Bronchial epithelial cell (primary cell): ENCODE measurements around the gene TUG1. TPM values are rescaled to one million over a fixed set of nuclear protein-coding genes. Genes with fewer than 3 reads are reported as not detected.
A peak's percentile ranks its signal among the peaks of the same experiment; 100 is the strongest.

ENCODE experiments used
- DNase-seq: peaks from one replicate; pipeline ENCODE4 v3.0.0-alpha.2; 2010; ENCODE audit warnings: low read depth
- FAIRE-seq: peaks from 2 replicates; lab custom pipeline; 2011; peaks lifted over from hg19 to GRCh38; lab: Jason Lieb, UNC
- H3K27me3 ChIP-seq: 2 replicates; pipeline ENCODE4 v1.5.1; 2011; ENCODE audit warnings: low read length; ENCODE audit not compliant: control insufficient read depth, insufficient read depth
- H3K36me3 ChIP-seq: 2 replicates; pipeline ENCODE4 v1.5.1; 2011; ENCODE audit warnings: low read length; ENCODE audit not compliant: control insufficient read depth, insufficient read depth
- H3K4me3 ChIP-seq: 2 replicates; pipeline ENCODE4 v1.5.1; 2011; ENCODE audit warnings: mild to moderate bottlenecking, low read depth, low read length, control low read depth
- CTCF ChIP-seq: IDR thresholded peaks from 2 replicates; pipeline ENCODE4 v1.5.1; 2011; ENCODE audit warnings: mild to moderate bottlenecking, moderate library complexity, low read length, control low read depth, inconsistent platforms; ENCODE audit not compliant: insufficient read depth, severe bottlenecking
- total RNA-seq: library from RNA; depleted of rRNA; stranded (reverse); fragments of >200 nt; gene quantifications from 2 replicates; pipeline ENCODE4 v1.2.1, GENCODE V29; 2014

TUG1 gene
- total RNA-seq, 1 donor from 2014 or later = 24.5 TPM

DNA sequence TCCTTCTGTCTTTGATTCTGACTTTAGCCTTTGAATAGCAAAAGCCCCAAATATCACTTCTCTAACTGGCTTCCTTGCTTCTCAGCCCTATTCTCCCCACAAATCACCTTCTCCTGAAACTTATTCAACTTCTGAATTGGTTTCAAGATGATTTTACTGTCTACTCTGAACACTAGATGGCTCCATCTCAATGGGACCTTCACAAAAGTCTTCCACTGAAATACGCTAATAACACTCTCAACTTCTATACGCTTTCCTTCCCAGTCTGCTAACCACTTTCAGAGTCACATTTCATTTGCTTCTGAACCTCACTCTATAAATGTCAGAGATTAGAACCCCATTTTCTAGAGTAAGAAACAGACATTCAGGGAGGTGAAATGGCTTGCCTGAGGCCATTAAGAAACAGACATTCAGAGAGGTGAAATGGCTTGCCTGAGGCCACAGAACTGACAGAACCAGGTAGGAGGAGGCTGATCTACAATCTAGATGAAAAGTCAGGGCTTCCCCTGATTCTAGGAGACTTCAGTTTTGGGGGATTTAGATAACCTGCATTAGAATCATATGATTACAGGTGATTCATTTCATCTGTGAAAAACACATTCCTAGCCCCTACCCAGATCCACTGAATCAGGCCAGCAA lies 21.1 kb upstream of the TUG1 start:
- Histone ChIP-seq H3K4me3 (no peak overlapping the region), H3K27me3 (no peaks in the 10 kb centered on the region), H3K36me3 (peaks cover 25% of the 10 kb centered on the region)
- DNase-seq (peak; percentile 70), FAIRE-seq (peak; percentile 50)
- TF ChIP-seq CTCF = peak; percentile 60

DNA sequence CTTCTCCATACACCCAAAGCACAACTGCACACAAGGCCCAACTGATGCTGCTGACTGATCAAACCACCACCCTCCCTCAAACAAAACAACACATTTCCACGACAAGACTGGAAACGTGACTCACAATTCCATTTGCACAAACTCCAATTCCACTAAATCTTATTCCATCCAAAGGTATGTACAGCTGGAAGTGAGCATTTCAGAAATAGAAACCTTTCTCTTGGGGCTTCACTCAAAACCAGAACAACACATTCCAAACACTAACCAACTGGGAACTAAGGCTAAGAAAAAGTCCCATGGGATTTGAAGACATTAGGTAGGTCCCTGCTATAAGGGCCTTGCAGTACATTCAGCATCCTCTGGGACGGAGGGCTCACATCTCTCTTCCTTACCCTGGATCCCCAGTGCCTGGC lies 20.1 kb upstream of the TUG1 start:
- Histone ChIP-seq H3K36me3 (peaks cover 22% of the 10 kb centered on the region), H3K4me3 (no peak overlapping the region), H3K27me3 (no peaks in the 10 kb centered on the region)
- no peak for DNase-seq
- no peak for FAIRE-seq
- no peak for TF ChIP-seq CTCF

GRCh38 chr22:30949934-30950660 lies 19.0 kb upstream of the TUG1 start:
- no peak for FAIRE-seq
- TF ChIP-seq CTCF = no peak
- H3K4me3 ChIP-seq = no peak overlapping the region
- H3K36me3 ChIP-seq = peaks cover 16% of the 10 kb centered on the region
- H3K27me3 ChIP-seq = no peaks in the 10 kb centered on the region
- peak; percentile 4 for DNase-seq

- FAIRE-seq (no peak), DNase-seq (no peak)
- no peak overlapping the region for H3K4me3 ChIP-seq
- H3K27me3 ChIP-seq = no peaks in the 10 kb centered on the region
- TF ChIP-seq CTCF = no peak
- peaks cover 14% of the 10 kb centered on the region for H3K36me3 ChIP-seq
Observed at GRCh38 chr22:30953206-30953605, 15.9 kb upstream of the TUG1 start.

DNA sequence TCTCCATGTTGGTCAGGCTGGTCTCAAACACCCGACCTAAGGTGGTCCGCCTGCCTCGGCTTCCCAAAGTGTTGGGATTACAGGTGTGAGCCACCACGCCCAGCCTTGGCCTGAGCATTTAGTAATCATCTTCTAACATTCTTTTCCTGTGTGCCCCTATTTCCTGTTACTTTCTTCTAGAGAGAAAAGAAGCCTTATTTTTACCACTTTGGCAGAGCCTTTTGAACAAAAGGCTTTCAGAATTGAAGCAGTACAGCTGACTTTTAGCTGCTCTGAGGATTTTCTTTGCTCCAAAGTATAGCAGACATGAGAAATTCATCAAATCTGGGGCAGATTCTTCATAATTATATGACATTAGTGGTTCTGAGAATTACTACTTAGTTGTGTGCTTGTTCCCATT lies 13.9 kb upstream of the TUG1 start:
- no peak overlapping the region for H3K4me3 ChIP-seq
- peaks cover 6% of the 10 kb centered on the region for H3K36me3 ChIP-seq

More for the DNA sequence above, 13.9 kb upstream of the TUG1 start:
- no peaks in the 10 kb centered on the region for H3K27me3 ChIP-seq
- FAIRE-seq (no peak), DNase-seq (no peak)
- no peak for TF ChIP-seq CTCF
